HG03139 (cell line): ENCODE data around the gene AGTR1.
"Not testable (repeated sequence)": the region's sequence is repeated elsewhere in the genome, so short reads cannot be mapped to it uniquely, and the experiment has no call there.

Source experiments
- ATAC-seq: cut with Tn5 transposase; IDR thresholded peaks from one replicate; pipeline ENCODE4 v1.9.1; 2021; ENCODE audit not compliant: unreplicated experiment

AGTR1 gene

GRCh38 chr3:148757238-148758215, 59.8 kb downstream of the AGTR1 start:
- ATAC-seq = no peak

DNA sequence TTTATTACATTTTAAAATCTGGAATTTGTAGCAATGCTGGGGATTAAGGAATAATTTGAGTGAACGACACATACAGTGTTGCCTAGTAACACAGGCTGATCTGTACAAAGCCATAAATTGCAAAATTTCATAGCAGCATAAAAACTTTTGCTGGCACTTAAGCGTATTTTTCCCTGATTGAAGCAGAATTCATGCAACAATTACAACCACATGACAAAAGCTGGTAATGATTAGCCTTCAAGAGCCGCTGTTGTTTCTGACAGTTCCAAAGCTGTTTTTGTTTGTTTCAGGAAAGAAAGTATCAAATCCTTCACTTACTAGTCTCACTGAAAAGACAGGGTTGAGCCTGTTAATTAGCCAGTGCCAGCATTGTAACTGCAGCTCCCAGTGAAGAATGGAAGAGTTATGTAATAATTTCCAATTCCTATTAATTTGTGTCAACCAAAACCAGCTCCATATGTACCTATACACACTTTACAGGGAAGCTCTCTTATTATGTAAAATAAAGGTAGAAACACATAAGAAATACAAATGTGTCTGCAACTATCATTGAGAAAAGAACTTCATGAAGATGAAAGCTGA, 60.7 kb downstream of the AGTR1 start:
- no peak for ATAC-seq

DNA sequence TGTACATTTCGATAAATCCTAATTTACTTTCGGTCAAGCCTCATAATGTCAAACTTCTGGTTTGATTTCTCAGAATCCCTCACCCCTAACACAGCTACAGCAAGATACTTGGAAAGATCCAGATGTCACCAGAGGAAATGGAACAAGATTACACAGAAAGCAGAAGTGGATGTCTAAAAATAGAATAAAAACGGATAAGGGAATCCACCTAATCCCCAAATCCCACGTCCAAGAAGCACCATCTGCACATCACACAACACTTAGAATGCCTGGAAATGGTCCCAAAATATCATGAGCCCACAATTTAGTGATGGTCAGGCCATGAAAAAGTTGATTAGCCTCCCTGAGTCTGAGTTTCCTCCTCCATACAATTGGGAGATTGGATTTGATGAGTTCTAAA, 61.7 kb downstream of the AGTR1 start:
- ATAC-seq = no peak

GRCh38 chr3:148763156-148763680, 65.5 kb downstream of the AGTR1 start:
- ATAC-seq = no peak

DNA sequence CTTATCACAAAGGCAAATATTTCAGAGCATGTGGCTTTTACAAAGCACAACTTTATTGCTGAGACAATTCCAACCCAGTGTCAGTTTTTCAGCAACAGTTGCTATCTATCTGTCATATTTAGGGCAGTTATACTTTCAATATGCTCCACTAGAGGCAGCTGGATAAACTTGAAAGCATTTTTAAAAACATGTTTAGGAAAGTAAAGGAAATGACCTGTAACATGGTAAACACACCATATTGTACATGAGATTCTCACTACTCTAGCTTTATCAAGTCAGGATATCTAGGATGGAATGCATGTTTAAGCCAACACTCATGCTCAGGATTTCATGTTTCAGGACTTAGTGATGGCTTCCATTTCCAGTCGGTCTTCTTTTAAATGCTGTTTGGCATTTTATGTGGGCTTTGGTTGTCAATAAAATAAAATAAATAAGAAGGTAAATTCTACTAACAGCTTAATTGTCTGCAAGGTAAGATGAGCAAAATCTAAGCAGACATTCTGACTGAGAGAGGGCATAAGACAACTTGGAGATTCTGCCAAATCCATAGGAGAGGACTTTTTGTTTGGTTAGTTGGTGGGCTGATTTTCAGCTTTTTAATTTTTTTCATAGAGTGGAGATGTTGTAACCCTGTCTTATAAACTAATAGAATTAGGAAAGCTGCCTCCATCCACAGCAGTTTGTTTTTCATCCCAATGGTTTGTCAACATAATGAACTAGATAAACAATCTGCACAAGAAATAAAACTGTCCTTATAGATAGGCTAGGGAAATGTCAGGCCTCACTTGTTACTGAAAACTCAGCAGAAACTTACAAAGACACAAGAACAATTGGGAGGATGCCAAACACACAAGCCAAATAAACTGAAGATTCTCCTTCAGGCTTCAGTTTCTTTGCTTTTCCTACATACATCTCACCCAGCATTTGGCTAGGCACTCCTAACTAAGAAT, 66.6 kb downstream of the AGTR1 start:
- ATAC-seq = no peak

- no peak for ATAC-seq
Observed at GRCh38 chr3:148772361-148772760, 74.7 kb downstream of the AGTR1 start.

DNA sequence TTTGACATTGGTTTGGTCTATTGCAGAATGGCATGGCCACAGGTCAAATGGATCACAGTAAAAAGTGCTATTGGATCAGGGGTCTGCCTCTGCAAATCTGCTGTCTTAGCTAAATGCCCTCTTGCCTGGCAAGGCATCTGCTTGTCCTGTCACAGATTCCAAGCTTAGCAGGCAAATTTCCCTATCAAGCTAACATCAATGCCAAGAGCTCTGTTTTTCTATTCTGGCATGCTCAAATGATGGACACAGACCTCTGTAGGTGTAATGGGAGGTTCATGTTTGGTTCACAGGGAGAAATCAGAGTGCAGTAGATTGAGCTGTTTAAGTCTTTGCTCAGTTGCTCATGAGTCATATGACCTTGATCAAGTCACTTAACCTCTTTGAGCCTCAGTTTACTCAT, 75.1 kb downstream of the AGTR1 start:
- ATAC-seq = no peak

GRCh38 chr3:148773805-148774204, 76.1 kb downstream of the AGTR1 start:
- ATAC-seq = no peak

DNA sequence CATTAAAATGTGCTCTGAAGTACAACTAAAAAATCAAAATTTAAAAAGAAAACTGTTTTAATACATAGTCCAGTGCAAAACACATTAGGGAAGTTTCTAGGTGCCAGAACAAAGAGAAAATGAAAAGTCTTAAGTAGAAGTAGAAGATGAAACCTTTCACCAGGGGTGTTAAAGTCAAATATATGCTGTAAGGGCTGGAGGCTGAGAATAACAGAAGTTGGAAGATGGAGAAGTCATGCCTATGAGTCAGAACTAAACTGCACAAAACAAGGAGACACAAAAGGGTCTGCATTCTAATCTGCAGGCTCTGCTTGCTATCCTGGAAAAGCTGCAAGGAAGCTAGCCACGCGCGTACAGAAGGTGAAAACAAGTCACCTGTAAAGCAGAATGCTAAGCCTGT, 81.2 kb downstream of the AGTR1 start:
- no peak for ATAC-seq

- not testable (repeated sequence) for ATAC-seq
Observed at GRCh38 chr3:148785026-148785425, 87.3 kb downstream of the AGTR1 start.

- ATAC-seq = not testable (repeated sequence)
Observed at GRCh38 chr3:148786159-148786558, 88.5 kb downstream of the AGTR1 start.

GRCh38 chr3:148789146-148789545, 91.4 kb downstream of the AGTR1 start:
- ATAC-seq = no peak

GRCh38 chr3:148789906-148790305, 92.2 kb downstream of the AGTR1 start:
- no peak for ATAC-seq

GRCh38 chr3:148790370-148790769, 92.7 kb downstream of the AGTR1 start:
- no peak for ATAC-seq

DNA sequence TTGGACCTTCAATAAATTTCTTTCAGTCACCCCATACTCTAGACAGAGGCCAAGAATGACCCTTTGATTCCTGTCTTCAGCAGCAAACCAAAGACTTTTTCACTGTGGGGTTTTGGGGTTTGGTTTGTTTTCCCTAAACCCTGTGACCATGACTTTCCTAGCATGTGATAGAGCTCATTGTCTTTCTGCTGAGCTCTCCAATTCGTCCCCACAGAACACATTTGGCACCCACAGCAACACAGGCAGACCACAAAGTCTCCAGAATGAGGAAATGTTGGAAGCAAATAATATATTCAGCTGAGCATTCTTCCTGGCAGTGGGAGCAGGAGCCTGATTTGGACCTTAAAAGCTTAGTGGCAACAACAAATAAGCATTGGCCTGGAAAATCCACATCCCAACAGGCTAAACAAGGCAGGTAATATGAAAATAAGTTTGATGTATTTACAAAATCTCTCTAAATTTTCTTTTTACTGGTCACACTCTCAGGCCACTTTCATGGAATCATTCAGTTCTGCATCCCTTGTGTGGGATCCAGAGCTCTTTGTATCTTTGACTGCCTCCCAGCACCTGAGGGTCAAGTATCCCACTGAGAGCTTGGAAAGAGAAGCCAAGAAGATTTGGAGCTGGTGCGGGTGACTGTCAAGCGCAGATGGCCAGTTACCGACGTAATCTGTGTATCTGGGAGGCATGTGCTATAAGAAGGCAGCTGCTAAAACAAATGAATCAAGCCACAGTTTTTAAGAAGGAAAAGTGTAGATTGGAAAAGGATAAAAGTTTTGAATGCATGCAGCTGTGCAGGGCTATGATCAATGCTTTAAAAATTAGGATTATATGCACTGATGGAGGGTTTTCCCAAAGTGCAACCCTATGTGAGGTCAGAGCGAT, 93.4 kb downstream of the AGTR1 start:
- no peak for ATAC-seq

DNA sequence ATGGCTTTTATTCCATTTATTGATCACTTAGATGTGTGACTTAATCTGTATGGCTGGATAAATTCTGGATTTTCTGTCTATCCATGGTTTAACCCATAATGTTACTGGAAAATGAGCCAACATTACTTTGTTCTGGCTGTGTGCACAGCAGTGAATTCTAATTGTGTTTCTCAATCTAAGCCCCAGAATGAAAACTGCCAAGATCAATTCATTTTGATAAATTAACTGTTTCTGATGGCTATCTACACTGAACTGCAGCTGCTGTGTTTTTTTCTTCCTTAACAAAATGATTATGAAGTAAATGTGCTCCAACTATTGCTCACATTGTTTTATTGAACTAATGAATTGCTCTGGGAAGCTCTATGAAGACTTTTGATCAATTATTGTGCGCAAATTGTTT, 94.2 kb downstream of the AGTR1 start:
- no peak for ATAC-seq

DNA sequence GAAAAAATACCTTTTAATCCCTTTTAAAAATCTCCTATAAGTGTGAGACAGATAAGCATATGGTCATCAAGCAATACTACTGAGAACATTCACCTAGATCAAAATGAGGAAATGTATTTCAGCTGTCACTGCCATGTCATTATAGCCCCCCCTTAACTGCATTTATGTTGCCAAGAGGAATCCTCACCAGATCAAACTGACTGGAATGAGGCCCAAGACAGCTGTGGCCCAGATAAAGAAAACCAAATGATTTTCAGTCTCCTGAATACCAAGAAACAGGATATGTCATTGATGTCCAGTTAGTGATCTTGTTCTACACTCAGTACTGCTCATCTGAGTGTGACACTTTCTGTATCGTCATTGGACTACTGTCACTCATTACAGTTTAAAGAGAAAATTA, 94.8 kb downstream of the AGTR1 start:
- no peak for ATAC-seq
